AG10803 (cell line): ENCODE data around the gene NLRC5.

Source experiments
- DNase-seq: peaks from one replicate; pipeline ENCODE4 v3.0.0; 2010; ENCODE audit warnings: low read depth
- H3K4me3 ChIP-seq: 2 replicates; pipeline ENCODE4 v1.5.1; 2011; ENCODE audit warnings: mild to moderate bottlenecking, low read length, control low read depth
- TF ChIP-seq, protein P1 (sequence below): conservative IDR thresholded peaks from 2 replicates; pipeline ENCODE4 v1.5.1; 2011; ENCODE audit warnings: mild to moderate bottlenecking, low read length, control low read depth, inconsistent platforms

The NLRC5 gene

GRCh38 chr16:56997264-56997663, 7.9 kb downstream of the NLRC5 start:
- TF ChIP-seq, protein P1, sequence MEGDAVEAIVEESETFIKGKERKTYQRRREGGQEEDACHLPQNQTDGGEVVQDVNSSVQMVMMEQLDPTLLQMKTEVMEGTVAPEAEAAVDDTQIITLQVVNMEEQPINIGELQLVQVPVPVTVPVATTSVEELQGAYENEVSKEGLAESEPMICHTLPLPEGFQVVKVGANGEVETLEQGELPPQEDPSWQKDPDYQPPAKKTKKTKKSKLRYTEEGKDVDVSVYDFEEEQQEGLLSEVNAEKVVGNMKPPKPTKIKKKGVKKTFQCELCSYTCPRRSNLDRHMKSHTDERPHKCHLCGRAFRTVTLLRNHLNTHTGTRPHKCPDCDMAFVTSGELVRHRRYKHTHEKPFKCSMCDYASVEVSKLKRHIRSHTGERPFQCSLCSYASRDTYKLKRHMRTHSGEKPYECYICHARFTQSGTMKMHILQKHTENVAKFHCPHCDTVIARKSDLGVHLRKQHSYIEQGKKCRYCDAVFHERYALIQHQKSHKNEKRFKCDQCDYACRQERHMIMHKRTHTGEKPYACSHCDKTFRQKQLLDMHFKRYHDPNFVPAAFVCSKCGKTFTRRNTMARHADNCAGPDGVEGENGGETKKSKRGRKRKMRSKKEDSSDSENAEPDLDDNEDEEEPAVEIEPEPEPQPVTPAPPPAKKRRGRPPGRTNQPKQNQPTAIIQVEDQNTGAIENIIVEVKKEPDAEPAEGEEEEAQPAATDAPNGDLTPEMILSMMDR = no peak

GRCh38 chr16:56997931-56998330, 8.6 kb downstream of the NLRC5 start:
- TF ChIP-seq, protein P1 = no peak
- no peak overlapping the region for H3K4me3 ChIP-seq
- DNase-seq = no peak

More at GRCh38 chr16:56997264-56997663, 7.9 kb downstream of the NLRC5 start:
- no peak overlapping the region for H3K4me3 ChIP-seq
- no peak for DNase-seq

- TF ChIP-seq, protein P1 = no peak
- no peak for DNase-seq
These were observed 9.0 kb downstream of the NLRC5 start for GRCh38 chr16:56998352-56998751.

DNA sequence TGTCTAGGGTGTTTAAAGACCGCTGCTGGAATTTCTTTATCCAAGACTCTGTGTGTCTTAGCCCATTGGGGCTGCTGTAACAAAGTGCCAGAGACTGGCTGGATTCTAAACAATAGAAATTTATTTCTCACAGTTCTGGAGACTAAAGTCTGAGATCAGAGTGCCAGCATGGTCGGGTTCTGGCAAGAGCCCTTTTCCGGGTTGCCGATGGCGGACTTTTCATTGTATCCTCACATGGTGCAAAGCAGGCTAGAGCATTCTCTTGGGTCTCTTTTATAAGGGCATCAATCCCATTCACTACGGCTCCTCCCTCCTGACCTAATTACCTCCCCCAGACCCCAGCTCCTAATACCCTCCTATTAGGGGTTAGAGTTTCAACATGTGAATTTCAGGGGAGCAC, 9.5 kb downstream of the NLRC5 start:
- H3K4me3 ChIP-seq = no peak overlapping the region
- DNase-seq = no peak
- TF ChIP-seq, protein P1 = no peak

More at GRCh38 chr16:56998352-56998751, 9.0 kb downstream of the NLRC5 start:
- H3K4me3 ChIP-seq = no peak overlapping the region

DNA sequence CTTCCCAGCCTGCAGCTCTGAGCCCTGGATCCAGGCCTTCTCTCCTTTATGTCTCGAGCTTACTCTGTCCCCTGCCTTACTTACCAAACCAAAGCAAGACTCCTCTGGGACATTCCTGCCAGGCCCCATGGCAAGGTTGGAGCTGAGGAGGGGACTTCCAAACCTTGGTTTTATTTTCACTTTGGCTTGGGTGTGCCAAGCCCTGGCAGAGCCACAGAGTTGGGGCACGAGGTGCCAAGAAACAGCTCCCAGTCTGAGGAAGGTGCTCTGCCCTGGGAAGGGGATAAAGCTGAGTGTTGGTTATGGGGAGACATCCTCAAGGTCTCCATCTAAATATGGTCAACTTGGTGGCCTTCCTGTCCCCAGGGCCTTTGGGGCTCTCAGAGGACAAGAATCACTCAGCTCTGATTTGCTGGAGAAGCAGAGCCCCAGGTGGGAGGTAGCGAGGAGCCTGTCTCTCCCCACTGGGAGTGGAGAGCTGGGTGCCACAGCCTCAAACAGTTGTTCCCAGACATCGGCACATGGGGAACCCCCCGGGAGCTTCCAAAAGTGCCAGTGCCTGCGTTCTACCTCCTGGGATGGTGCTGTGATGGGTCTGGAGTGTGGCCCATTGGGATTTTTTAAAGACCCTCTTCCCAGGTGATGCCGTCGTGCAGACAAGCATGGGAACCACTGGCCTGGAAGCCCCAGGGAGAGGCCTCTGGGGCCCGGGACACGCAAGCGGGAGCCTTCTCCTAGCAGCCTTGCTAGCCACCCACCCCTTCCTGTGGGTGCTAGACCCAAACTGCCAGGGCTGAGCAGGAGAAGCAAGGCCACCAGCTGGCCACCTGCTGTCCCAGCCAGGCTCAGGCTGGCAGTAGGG, 10.3 kb downstream of the NLRC5 start:
- TF ChIP-seq, protein P1 = no peak
- DNase-seq = no peak
- no peak overlapping the region for H3K4me3 ChIP-seq

- no peak overlapping the region for H3K4me3 ChIP-seq
- TF ChIP-seq, protein P1 = no peak
- peak; percentile 88 for DNase-seq
These were observed 11.1 kb downstream of the NLRC5 start for GRCh38 chr16:57000271-57001025.
